Trophoblast cell (in vitro differentiated cells and primary cell): ENCODE measurements around the gene RAD51B.

Experiments used
- DNase-seq, 2 donors: peaks; one replicate each; pipeline ENCODE4 v3.0.0-alpha.2; 2016
- H2AFZ ChIP-seq: 2 replicates; pipeline ENCODE4 v1.6.1; 2013; ENCODE audit warnings: low read length, moderate library complexity, mild to moderate bottlenecking; ENCODE audit not compliant: insufficient read depth, poor library complexity
- H2AK5ac ChIP-seq: 2 replicates; pipeline ENCODE4 v1.6.1; 2013; ENCODE audit warnings: mild to moderate bottlenecking, low read length
- H2BK120ac ChIP-seq: 2 replicates; pipeline ENCODE4 v1.6.1; 2013; ENCODE audit warnings: low read length, mild to moderate bottlenecking, moderate library complexity; ENCODE audit not compliant: insufficient read depth, poor library complexity
- H2BK12ac ChIP-seq: 2 replicates; pipeline ENCODE4 v1.6.1; 2013; ENCODE audit warnings: mild to moderate bottlenecking, low read length, moderate library complexity
- H2BK5ac ChIP-seq: 2 replicates; pipeline ENCODE4 v1.6.1; 2013; ENCODE audit warnings: low read length, low read depth, moderate library complexity, mild to moderate bottlenecking; ENCODE audit not compliant: poor library complexity
- H3K14ac ChIP-seq: 2 replicates; pipeline ENCODE4 v1.6.1; 2013; ENCODE audit warnings: mild to moderate bottlenecking, low read length
- H3K18ac ChIP-seq: 2 replicates; pipeline ENCODE4 v1.6.1; 2013; ENCODE audit warnings: mild to moderate bottlenecking, low read length
- H3K23ac ChIP-seq: 2 replicates; pipeline ENCODE4 v1.6.1; 2013; ENCODE audit warnings: low read length
- H3K27ac ChIP-seq: 2 replicates; pipeline ENCODE4 v1.5.1; 2013; ENCODE audit warnings: low read depth, mild to moderate bottlenecking, inconsistent platforms, low read length, moderate library complexity
- H3K27me3 ChIP-seq: 2 replicates; pipeline ENCODE4 v1.6.1; 2013; ENCODE audit warnings: inconsistent platforms, mild to moderate bottlenecking, low read length, moderate library complexity; ENCODE audit not compliant: insufficient read depth
- H3K36me3 ChIP-seq, 2 experiments: 1 replicate in 1 of 2; 2 replicates in 1 of 2; pipeline ENCODE4 v1.6.1; 2013; ENCODE audit warnings: low read length in 2 of 2, mild to moderate bottlenecking in 2 of 2, moderate library complexity in 1 of 2; ENCODE audit not compliant: insufficient read depth in 2 of 2, control insufficient read depth in 1 of 2
- H3K4ac ChIP-seq: 2 replicates; pipeline ENCODE4 v1.6.1; 2013; ENCODE audit warnings: low read depth, mild to moderate bottlenecking, low read length, moderate library complexity
- H3K4me1 ChIP-seq, 2 experiments: 1 replicate in 1 of 2; 2 replicates in 1 of 2; pipeline ENCODE4 v1.6.1; 2013; ENCODE audit warnings: low read length in 2 of 2, mild to moderate bottlenecking in 2 of 2, moderate library complexity in 1 of 2; ENCODE audit not compliant: insufficient read depth in 2 of 2, control insufficient read depth in 1 of 2
- H3K4me2 ChIP-seq: 2 replicates; pipeline ENCODE4 v1.6.1; 2013; ENCODE audit warnings: inconsistent platforms, mild to moderate bottlenecking, low read length, moderate library complexity
- H3K4me3 ChIP-seq: 2 replicates; pipeline ENCODE4 v1.5.1; 2013; ENCODE audit warnings: mild to moderate bottlenecking, low read depth, low read length, inconsistent platforms
- H3K79me1 ChIP-seq: one replicate; pipeline ENCODE4 v1.6.1; 2013; ENCODE audit warnings: low read length
- H3K79me2 ChIP-seq: 2 replicates; pipeline ENCODE4 v1.6.1; 2013; ENCODE audit warnings: low read length, mild to moderate bottlenecking; ENCODE audit not compliant: control insufficient read depth, insufficient read depth, poor library complexity
- H3K9ac ChIP-seq: 2 replicates; pipeline ENCODE4 v1.6.1; 2013; ENCODE audit warnings: mild to moderate bottlenecking, low read length
- H3K9me3 ChIP-seq: 2 replicates; pipeline ENCODE4 v1.6.1; 2013; ENCODE audit warnings: low read depth, mild to moderate bottlenecking, control low read depth, inconsistent platforms, low read length; ENCODE audit not compliant: insufficient read depth
- H4K12ac ChIP-seq: 2 replicates; pipeline ENCODE4 v1.6.1; 2013; ENCODE audit warnings: low read depth, mild to moderate bottlenecking, low read length, moderate library complexity
- H4K8ac ChIP-seq: 2 replicates; pipeline ENCODE4 v1.6.1; 2013; ENCODE audit warnings: low read depth, mild to moderate bottlenecking, low read length, moderate library complexity
- H4K91ac ChIP-seq: one replicate; pipeline ENCODE4 v1.6.1; 2013; ENCODE audit warnings: low read depth, mild to moderate bottlenecking, low read length, moderate library complexity
- WGBS: extraction: QIAGEN DNeasy Blood & Tissue Kit; methylation state at CpG from one replicate; pipeline ENCODE4 v1.1.7; 2013; ENCODE audit warnings: missing lambda C conversion rate; ENCODE audit not compliant: insufficient read length, insufficient coverage; ENCODE audit errors: extremely low coverage; 5-methylcytosine and 5-hydroxymethylcytosine counted together

The RAD51B gene

GRCh38 chr14:68309616-68310015, 490.0 kb downstream of the RAD51B start:
- H4K12ac ChIP-seq = no peak overlapping the region
- DNase-seq = no peak
- no peak overlapping the region for H2BK120ac ChIP-seq
- no peak overlapping the region for H2BK12ac ChIP-seq
- no peak overlapping the region for H3K27ac ChIP-seq
- no peak overlapping the region for H2BK5ac ChIP-seq
- no peaks in the 10 kb centered on the region for H3K79me2 ChIP-seq
- no peak overlapping the region for H3K9ac ChIP-seq
- no peak overlapping the region for H3K18ac ChIP-seq
- H2AK5ac ChIP-seq = no peak overlapping the region
- H3K4me3 ChIP-seq = no peak overlapping the region
- H3K14ac ChIP-seq = no peak overlapping the region
- H2AFZ ChIP-seq = no peak overlapping the region
- H4K91ac ChIP-seq = no peak overlapping the region
- H3K36me3 ChIP-seq = no peaks in the 10 kb centered on the region
- peaks cover 10% of the 10 kb centered on the region for H3K79me1 ChIP-seq
- H3K27me3 ChIP-seq = no peaks in the 10 kb centered on the region
- H4K8ac ChIP-seq = no peak overlapping the region
- no peak overlapping the region for H3K23ac ChIP-seq
- no CpG with 5 or more reads among the region's 2 CpGs for WGBS
- no peaks in the 10 kb centered on the region for H3K9me3 ChIP-seq
- H3K4ac ChIP-seq = no peak overlapping the region
- H3K4me1 ChIP-seq = peaks cover 12 to 13% of the 10 kb centered on the region in 2 experiments
- H3K4me2 ChIP-seq = no peak overlapping the region

GRCh38 chr14:68312300-68312699, 492.7 kb downstream of the RAD51B start:
- no peak overlapping the region for H3K27ac ChIP-seq
- H4K8ac ChIP-seq = no peak overlapping the region
- no peak overlapping the region for H2AFZ ChIP-seq
- H2BK5ac ChIP-seq = no peak overlapping the region
- no peak overlapping the region for H2AK5ac ChIP-seq
- H3K4me1 ChIP-seq = peaks cover 6 to 10% of the 10 kb centered on the region in 2 experiments
- H3K79me2 ChIP-seq = no peaks in the 10 kb centered on the region
- H3K14ac ChIP-seq = no peak overlapping the region
- H4K12ac ChIP-seq = no peak overlapping the region
- H4K91ac ChIP-seq = no peak overlapping the region
- H3K9me3 ChIP-seq = no peaks in the 10 kb centered on the region
- no peaks in the 10 kb centered on the region for H3K27me3 ChIP-seq
- H3K4me2 ChIP-seq = no peak overlapping the region
- no peak overlapping the region for H3K4ac ChIP-seq
- H3K9ac ChIP-seq = no peak overlapping the region
- H2BK12ac ChIP-seq = no peak overlapping the region
- no CpG with 5 or more reads among the region's 3 CpGs for WGBS
- peaks cover 8% of the 10 kb centered on the region for H3K79me1 ChIP-seq
- H2BK120ac ChIP-seq = no peak overlapping the region
- H3K36me3 ChIP-seq = no peaks in the 10 kb centered on the region
- no peak overlapping the region for H3K18ac ChIP-seq
- no peak overlapping the region for H3K4me3 ChIP-seq
- DNase-seq = no peak
- no peak overlapping the region for H3K23ac ChIP-seq

- H2AK5ac ChIP-seq = no peak overlapping the region
- no peak overlapping the region for H3K9ac ChIP-seq
- peak overlapping the region; percentile 56 for H3K18ac ChIP-seq
- H3K27me3 ChIP-seq = no peaks in the 10 kb centered on the region
- H2BK12ac ChIP-seq = peak overlapping the region; percentile 91
- no peak overlapping the region for H3K27ac ChIP-seq
- peak overlapping the region; percentile 32 for H3K14ac ChIP-seq
- H3K79me2 ChIP-seq = no peaks in the 10 kb centered on the region
- no peaks in the 10 kb centered on the region for H3K9me3 ChIP-seq
- H2BK120ac ChIP-seq = peak overlapping the region; percentile 54
- H2BK5ac ChIP-seq = peak overlapping the region; percentile 1
- H4K8ac ChIP-seq = no peak overlapping the region
- WGBS = no CpG with 5 or more reads among the region's 9 CpGs
- peak overlapping the region; percentile 57 for H4K91ac ChIP-seq
- no peak overlapping the region for H3K4me3 ChIP-seq
- no peak for DNase-seq
- H3K4ac ChIP-seq = no peak overlapping the region
- no peak overlapping the region for H3K4me2 ChIP-seq
- peaks cover 6 to 10% of the 10 kb centered on the region in 2 experiments for H3K4me1 ChIP-seq
- H4K12ac ChIP-seq = no peak overlapping the region
- peak overlapping the region; percentile 23 for H2AFZ ChIP-seq
- H3K23ac ChIP-seq = no peak overlapping the region
- peaks cover 6% of the 10 kb centered on the region for H3K79me1 ChIP-seq
- H3K36me3 ChIP-seq = no peaks in the 10 kb centered on the region
These were observed 493.5 kb downstream of the RAD51B start for GRCh38 chr14:68312884-68313610.

- DNase-seq = no peak
- Histone ChIP-seq H3K79me1 (peaks cover 6% of the 10 kb centered on the region), H3K4ac (no peak overlapping the region), H4K12ac (no peak overlapping the region), H3K9ac (no peak overlapping the region), H3K79me2 (no peaks in the 10 kb centered on the region), H2BK120ac (peak overlapping the region; percentile 6), H3K4me3 (no peak overlapping the region), H3K14ac (no peak overlapping the region), H2BK12ac (peak overlapping the region; percentile 27), H3K9me3 (no peaks in the 10 kb centered on the region), H3K18ac (no peak overlapping the region), H3K36me3 (no peaks in the 10 kb centered on the region), H4K8ac (no peak overlapping the region), H3K23ac (no peak overlapping the region), H4K91ac (no peak overlapping the region), H2AFZ (no peak overlapping the region), H2AK5ac (no peak overlapping the region), H3K27me3 (no peaks in the 10 kb centered on the region), H3K4me1 (peaks cover 6 to 8% of the 10 kb centered on the region in 2 experiments), H3K4me2 (no peak overlapping the region), H3K27ac (no peak overlapping the region), H2BK5ac (no peak overlapping the region)
- WGBS = no CpG with 5 or more reads among the region's 4 CpGs
These were observed 495.1 kb downstream of the RAD51B start for GRCh38 chr14:68314642-68315041.
